HUES64 (cell line): ENCODE data around the gene MKI67.

ENCODE experiments used
- H3K27ac ChIP-seq: 2 replicates; pipeline ENCODE4 v1.7.0; 2013; ENCODE audit warnings: low read depth, low read length, inconsistent platforms
- H3K27me3 ChIP-seq: 2 replicates; pipeline ENCODE4 v1.6.1; 2013; ENCODE audit warnings: mild to moderate bottlenecking, low read length; ENCODE audit not compliant: insufficient read depth
- H3K36me3 ChIP-seq: 2 replicates; pipeline ENCODE4 v1.6.1; 2013; ENCODE audit warnings: mild to moderate bottlenecking, low read length; ENCODE audit not compliant: insufficient read depth
- H3K4me1 ChIP-seq: 2 replicates; pipeline ENCODE4 v1.6.1; 2013; ENCODE audit warnings: mild to moderate bottlenecking, low read length, moderate library complexity; ENCODE audit not compliant: insufficient read depth
- H3K4me3 ChIP-seq: 2 replicates; pipeline ENCODE4 v1.5.1; 2013; ENCODE audit warnings: mild to moderate bottlenecking, low read length, moderate library complexity
- H3K9ac ChIP-seq: 2 replicates; pipeline ENCODE4 v1.6.1; 2013; ENCODE audit warnings: mild to moderate bottlenecking, low read depth, low read length
- H3K9me3 ChIP-seq: 2 replicates; pipeline ENCODE4 v1.6.1; 2013; ENCODE audit warnings: low read depth, low read length; ENCODE audit not compliant: insufficient read depth
- WGBS: fragments of 150-250, 120-280 bp; methylation state at CpG from one replicate; pipeline ENCODE4 v1.1.7; 2013; ENCODE audit warnings: missing lambda C conversion rate; 5-methylcytosine and 5-hydroxymethylcytosine counted together

MKI67 gene

DNA sequence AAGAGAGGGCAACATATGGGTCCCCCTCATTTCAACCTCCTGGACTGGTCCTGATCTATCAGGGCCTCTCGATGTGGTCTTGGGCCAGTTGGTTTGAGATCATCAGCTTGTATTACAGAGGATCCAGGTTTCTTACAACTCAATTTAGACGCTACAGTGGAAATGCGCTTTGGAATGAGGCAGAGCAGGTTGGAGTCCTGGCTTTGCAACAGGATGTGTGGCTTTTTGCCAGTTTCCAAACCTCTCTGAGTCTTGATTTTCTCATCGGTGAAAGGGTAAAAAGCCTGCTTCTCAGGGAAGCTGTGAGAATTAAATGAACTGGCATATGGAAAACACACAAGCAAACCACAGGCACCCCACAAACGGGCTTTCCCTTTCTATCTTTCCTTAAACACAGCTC lies 37.5 kb upstream of the MKI67 start:
- no peak overlapping the region for H3K4me3 ChIP-seq
- H3K4me1 ChIP-seq: peaks cover 13% of the 10 kb centered on the region; the same call in 1 of the 2 replicates
- H3K27me3 ChIP-seq: no peaks in the 10 kb centered on the region
- H3K27ac ChIP-seq: no peak overlapping the region
- 92% methylated on average over 5 of the region's 5 CpGs for WGBS
- no peaks in the 10 kb centered on the region for H3K9me3 ChIP-seq
- H3K36me3 ChIP-seq: no peaks in the 10 kb centered on the region
- H3K9ac ChIP-seq: no peak overlapping the region

DNA sequence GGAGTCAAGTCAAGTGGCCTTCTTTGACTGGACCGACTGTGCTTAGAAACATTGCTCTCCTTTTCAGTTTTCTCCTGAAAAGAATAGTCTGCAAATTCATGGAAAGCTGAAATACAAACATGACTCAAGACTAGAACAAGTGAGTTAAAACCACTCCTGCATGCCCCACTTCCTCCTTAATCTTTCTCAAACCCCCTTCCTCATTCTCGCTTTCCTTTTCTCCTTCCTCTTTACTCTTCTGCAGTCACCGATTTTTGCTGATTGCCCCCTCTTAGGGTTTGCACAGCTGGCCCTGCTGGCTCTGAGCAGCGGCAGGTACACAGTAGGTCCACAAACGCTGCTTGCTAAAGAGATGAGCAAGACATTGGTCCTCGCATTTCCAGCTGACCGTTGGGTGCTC lies 34.8 kb upstream of the MKI67 start:
- Histone ChIP-seq H3K27me3 (no peaks in the 10 kb centered on the region), H3K9me3 (no peaks in the 10 kb centered on the region), H3K27ac (no peak overlapping the region), H3K4me3 (no peak overlapping the region), H3K36me3 (no peaks in the 10 kb centered on the region), H3K9ac (no peak overlapping the region), H3K4me1 (peaks cover 10% of the 10 kb centered on the region; the same call in 1 of the 2 replicates)
- WGBS: 92% methylated on average over 7 of the region's 7 CpGs

DNA sequence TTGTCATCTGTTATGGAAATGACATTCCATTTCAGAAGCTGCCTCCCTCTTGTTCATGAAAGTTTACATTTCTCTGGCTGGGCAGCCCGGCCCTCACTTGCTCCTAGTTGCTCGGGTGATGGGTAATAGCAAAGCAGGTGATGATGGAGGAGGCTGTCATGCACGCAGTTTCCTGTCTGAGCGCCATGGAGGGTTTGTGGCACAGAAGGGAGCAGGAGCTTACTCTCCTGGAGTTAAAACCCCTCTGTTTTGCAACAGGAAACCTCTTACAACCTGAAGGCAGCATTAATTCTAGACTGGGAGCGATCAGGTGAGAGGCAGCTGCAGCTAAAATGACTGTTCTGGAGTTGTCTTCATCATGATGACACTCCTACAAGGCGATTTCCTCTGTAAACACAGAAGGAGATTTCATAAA lies 34.1 kb upstream of the MKI67 start:
- no peaks in the 10 kb centered on the region for H3K27me3 ChIP-seq
- H3K4me1 ChIP-seq: 0 out of 2 replicates have a peak, but pooled peaks cover 2% of the 10 kb centered on the region
- H3K4me3 ChIP-seq: no peak overlapping the region
- no peak overlapping the region for H3K27ac ChIP-seq
- H3K9ac ChIP-seq: no peak overlapping the region
- H3K9me3 ChIP-seq: no peaks in the 10 kb centered on the region
- 79% methylated on average over 6 of the region's 6 CpGs for WGBS
- no peaks in the 10 kb centered on the region for H3K36me3 ChIP-seq

DNA sequence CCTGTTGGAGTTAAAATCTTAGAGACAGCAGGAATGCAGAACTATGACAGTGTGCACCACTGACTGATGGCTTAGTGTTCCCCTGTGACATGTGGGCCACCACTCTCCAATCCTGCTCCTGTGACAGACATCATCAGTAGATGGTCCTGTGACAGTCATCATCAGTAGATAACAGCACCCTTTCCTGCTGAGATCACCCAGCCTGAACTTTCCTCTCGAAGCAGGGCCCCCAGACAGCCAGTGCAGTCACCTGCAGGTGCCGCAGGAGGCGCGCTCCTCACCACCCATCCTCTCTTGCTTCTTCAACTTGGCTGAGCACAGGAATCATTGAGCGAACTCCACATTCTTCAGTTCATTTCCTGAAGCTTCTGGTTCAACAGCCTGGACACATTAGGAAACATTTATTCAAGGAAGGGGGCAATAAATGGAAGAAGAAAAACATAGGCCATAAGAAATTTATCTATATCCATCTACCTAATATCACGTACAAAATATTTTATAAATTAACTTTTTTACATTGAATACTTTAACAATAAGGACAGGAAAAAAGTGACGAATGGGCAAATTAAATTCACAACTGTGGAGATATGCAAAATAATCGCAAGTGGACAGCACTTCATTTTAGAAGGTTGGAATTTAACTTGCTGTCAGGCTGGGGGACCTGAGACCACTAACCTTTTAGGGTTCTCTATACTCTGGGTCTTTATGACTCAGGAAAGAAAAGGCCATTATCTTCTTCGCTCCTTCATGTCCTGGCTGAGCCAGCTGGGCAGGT lies 32.0 kb upstream of the MKI67 start:
- Histone ChIP-seq H3K9ac (no peak overlapping the region), H3K27ac (no peak overlapping the region), H3K4me1 (no peaks in the 10 kb centered on the region), H3K36me3 (no peaks in the 10 kb centered on the region), H3K4me3 (no peak overlapping the region), H3K27me3 (no peaks in the 10 kb centered on the region), H3K9me3 (no peaks in the 10 kb centered on the region)
- WGBS: 95% methylated on average over 8 of the region's 9 CpGs

DNA sequence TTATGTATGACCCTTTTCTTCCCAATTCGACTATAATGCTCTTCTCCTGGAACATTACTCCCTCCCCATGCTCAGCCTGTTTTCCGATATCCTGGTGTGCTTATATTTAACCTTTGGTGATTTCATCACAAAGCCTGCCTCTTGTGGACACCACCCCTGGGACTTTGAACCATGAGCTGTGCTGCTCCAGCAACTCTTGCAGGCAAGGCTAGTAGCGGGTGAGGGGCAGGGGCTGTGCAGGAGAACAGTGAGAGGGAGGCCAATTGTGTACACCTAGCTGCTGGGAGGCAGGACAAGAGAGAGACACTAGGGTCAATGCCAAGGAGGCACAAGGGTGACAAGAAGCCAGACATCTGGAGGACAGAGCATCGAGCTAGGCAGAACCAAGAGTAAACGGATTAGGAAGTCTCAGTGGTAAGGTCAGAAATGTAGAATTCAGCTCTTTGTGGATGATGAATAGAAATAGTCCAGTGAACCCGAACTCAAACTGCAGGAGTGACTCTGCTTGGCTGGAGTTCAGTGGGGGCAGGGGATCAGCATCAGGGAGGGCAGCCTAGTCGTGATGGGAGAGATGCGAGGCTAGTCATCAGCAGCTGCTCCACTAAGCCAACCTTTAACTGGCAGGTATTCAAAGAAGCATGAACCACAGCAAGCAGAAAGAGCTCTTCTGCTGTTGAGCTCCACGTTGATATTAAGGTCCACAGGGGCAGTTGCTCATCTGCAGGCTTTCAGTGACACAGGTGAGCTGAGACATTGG lies 31.0 kb upstream of the MKI67 start:
- 88% methylated on average over 9 of the region's 9 CpGs for WGBS
- Histone ChIP-seq H3K4me1 (no peaks in the 10 kb centered on the region), H3K9me3 (no peaks in the 10 kb centered on the region), H3K4me3 (no peak overlapping the region), H3K36me3 (no peaks in the 10 kb centered on the region), H3K27ac (no peak overlapping the region), H3K9ac (no peak overlapping the region), H3K27me3 (no peaks in the 10 kb centered on the region)

DNA sequence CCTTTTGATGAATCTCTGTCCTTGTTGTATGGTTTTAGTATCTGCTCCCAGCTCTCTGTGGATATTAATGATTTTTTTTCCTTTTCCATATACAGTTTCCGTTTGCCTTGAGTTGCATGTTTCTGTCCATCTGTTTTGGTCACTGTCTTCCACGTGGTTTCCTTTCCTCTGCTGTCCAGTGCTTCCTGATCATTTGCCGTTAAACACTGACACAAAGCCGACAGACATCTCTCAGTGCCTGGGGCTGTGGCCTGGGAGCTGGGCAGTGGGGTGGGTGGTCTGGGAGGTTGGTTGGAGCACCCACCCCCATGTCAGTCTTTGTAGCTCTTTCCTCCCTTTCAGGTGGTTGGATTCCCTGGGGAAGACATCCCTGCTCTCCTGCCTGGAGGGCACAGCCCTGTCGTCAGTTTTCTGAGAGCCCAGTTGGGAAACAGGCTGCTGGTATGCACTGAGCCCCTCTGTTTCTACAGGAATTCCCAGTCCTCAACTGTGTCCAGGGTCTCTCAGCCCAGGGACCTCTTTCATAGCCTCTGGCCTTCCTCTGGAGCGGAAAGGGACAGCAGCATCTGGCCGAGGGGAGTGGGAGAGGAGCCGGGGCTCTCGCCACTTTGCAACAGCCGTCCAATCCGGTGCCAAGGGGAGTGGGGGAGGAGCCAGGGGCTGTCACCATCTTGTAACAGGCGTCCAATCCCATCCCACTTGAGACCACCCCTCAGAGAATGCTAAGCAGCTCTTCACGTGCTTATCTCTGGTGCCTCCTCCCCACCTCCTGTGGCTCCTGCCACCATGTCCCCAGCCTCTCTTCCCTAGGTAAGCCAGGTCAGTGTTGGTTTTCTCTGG lies 26.7 kb upstream of the MKI67 start:
- H3K9me3 ChIP-seq: no peaks in the 10 kb centered on the region
- no peak overlapping the region for H3K9ac ChIP-seq
- no peaks in the 10 kb centered on the region for H3K36me3 ChIP-seq
- H3K4me1 ChIP-seq: no peaks in the 10 kb centered on the region
- no peak overlapping the region for H3K27ac ChIP-seq
- no peak overlapping the region for H3K4me3 ChIP-seq
- peaks cover 19% of the 10 kb centered on the region for H3K27me3 ChIP-seq
- WGBS: 83% methylated on average over 13 of the region's 13 CpGs

DNA sequence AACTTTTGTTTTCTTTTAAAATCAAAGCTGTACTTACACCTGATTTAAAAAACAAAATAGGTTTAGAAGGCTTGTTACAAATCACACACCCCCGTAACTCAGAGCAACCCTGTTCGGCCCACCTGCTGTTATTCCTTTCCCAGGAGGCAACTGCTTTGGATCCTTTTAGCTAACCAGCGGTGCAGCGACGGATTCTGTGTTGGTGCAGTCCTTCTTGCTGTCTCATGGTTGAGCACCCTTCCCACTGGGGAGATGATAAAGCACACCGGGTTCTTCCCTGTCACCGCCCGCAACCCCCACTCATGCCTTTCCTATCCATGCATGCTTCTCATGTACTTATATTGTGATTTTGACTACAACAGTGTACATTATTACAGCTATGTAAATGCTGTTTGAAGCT lies 24.8 kb upstream of the MKI67 start:
- Histone ChIP-seq H3K36me3 (no peaks in the 10 kb centered on the region), H3K27ac (no peak overlapping the region), H3K9me3 (no peaks in the 10 kb centered on the region), H3K4me1 (no peaks in the 10 kb centered on the region), H3K27me3 (peaks cover 19% of the 10 kb centered on the region), H3K4me3 (no peak overlapping the region), H3K9ac (no peak overlapping the region)
- WGBS: 82% methylated on average over 7 of the region's 8 CpGs

DNA sequence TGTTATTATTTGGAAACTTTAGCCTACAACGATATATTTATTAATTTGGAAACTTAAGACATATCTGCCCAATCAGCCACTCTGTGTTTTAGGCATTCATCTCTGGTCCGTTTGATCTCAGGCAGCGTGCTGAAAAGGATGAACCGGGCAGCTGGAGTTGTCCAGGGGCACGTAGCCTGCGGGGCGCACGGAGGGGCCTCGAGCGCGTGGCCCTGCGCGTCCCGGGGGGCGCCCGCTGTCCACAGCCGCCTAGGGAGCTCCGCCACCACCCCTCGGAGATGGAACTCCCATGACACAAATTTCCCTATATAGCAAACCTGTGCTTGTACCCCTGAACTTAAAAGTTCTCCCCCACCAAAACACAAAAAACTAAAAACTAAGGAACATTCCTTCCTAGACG lies 24.3 kb upstream of the MKI67 start:
- Histone ChIP-seq H3K4me3 (peak overlapping the region; percentile 81), H3K36me3 (no peaks in the 10 kb centered on the region), H3K27ac (no peak overlapping the region), H3K4me1 (no peaks in the 10 kb centered on the region), H3K9ac (peak overlapping the region; percentile 49; the same call in 1 of the 2 replicates), H3K27me3 (peaks cover 19% of the 10 kb centered on the region), H3K9me3 (no peaks in the 10 kb centered on the region)
- WGBS: 72% methylated on average over 20 of the region's 20 CpGs

DNA sequence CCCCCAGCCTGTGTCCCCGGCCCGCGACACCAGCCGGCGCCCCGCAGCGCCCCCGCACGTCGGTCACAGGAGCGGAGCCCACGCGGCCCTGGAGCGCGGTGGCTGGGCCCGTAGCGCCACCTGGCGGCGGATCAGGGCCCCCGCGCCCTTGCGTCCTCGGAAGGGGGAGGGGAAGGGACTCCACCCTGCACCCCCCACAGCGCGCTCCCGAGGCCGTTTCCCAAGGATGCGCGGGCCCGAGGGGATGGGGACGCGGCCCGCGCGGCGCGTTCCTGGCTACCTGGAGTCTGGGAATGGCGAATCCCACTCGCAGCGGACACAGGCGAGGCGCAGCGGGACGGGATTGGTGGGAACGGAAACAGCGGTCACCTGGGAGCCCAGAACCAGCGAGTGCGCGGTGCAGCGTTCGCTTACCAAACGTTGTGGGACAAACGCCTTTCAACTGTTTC lies 23.8 kb upstream of the MKI67 start:
- Histone ChIP-seq H3K27ac (no peak overlapping the region), H3K9me3 (no peaks in the 10 kb centered on the region), H3K36me3 (no peaks in the 10 kb centered on the region), H3K4me3 (peak overlapping the region; percentile 81), H3K9ac (peak overlapping the region; percentile 49; the same call in 1 of the 2 replicates), H3K27me3 (peaks cover 19% of the 10 kb centered on the region), H3K4me1 (no peaks in the 10 kb centered on the region)
- under 1% methylated on average over 52 of the region's 53 CpGs for WGBS

DNA sequence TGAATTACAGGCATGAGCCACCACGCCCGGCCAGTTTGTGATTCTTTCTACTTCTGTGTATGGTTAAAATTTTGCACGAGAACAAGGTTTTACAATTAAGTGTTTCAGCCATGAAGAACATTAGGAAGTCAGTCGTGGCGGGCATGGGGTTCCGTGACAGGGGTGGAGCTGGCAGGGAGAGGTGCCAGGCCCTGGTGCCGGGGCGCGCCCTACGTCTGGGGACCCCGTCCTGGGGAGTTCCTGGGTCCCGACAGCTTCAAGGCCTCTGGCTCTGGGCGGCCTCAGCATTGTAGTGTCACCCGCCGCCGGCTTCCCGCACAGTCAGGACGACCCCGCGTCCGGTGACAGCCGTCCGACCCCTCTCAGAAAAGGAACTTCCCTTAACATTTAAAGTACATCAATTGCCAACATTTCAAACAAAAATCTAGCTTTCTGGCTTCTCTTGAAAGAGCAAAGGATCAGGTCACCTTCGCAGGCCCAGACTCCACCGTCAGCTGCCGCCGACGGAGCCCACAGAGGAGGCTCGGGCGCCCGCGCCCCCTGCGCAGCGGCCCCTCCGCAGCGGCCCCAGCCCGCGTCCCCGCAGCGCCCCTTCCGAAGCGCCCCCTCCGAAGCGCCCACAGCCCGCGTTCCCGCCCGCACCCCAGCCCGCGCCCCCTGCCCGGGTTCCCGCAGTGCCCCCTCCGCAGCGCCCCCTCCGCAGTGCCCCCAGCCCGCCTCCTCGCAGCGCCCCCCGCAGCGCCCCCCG lies 23.2 kb upstream of the MKI67 start:
- Histone ChIP-seq H3K27ac (no peak overlapping the region), H3K27me3 (peaks cover 19% of the 10 kb centered on the region), H3K9me3 (no peaks in the 10 kb centered on the region), H3K36me3 (no peaks in the 10 kb centered on the region), H3K4me3 (peak overlapping the region; percentile 39), H3K4me1 (no peaks in the 10 kb centered on the region), H3K9ac (no peak overlapping the region)
- WGBS: 38% methylated on average over 61 of the region's 61 CpGs
